BLaER1 treated with 17β-estradiol and CSF1 and Interleukin-3, amounts not matched to agents 10 nM and 100 nM (cell line): ENCODE results near the gene RASAL2.
A peak's percentile ranks its signal among the peaks of the same experiment; 100 is the strongest.

Experiments
- H3K27ac ChIP-seq, 11 experiments: shearing (Covaris generic); formaldehyde crosslinking; 2 replicates each; pipeline ENCODE4 v1.8.1; 2022
- H3K27me3 ChIP-seq, 11 experiments: shearing (Covaris generic); formaldehyde crosslinking; 2 replicates each; pipeline ENCODE4 v1.8.1; 2022
- H3K36me3 ChIP-seq, 11 experiments: shearing (Covaris generic); formaldehyde crosslinking; 2 replicates each; pipeline ENCODE4 v1.8.1; 2022
- H3K4me1 ChIP-seq, 10 experiments: shearing (Covaris generic); formaldehyde crosslinking; 2 replicates each; pipeline ENCODE4 v1.8.1; 2022
- H3K4me2 ChIP-seq, 11 experiments: shearing (Covaris generic); formaldehyde crosslinking; 2 replicates each; pipeline ENCODE4 v1.8.1; 2022
- H3K4me3 ChIP-seq, 10 experiments: shearing (Covaris generic); formaldehyde crosslinking; 2 replicates each; pipeline ENCODE4 v1.8.1; 2022
- H3K9ac ChIP-seq, 11 experiments: shearing (Covaris generic); formaldehyde crosslinking; 2 replicates each; pipeline ENCODE4 v1.8.1; 2022
- H3K9me3 ChIP-seq, 11 experiments: shearing (Covaris generic); formaldehyde crosslinking; replicated peaks in 1 of 11; 2 replicates each; pipeline ENCODE4 v1.8.1; 2022
- H4K20me1 ChIP-seq, 11 experiments: shearing (Covaris generic); formaldehyde crosslinking; 2 replicates each; pipeline ENCODE4 v1.8.1; 2022
- Cebpa-rat ChIP-seq, 11 experiments: shearing (Covaris generic); IDR thresholded peaks; 2 replicates each; pipeline ENCODE4 v1.8.1; 2022

Gene RASAL2

GRCh38 chr1:178529364-178530036 is 435.6 kb downstream of the RASAL2 start:
- no peak overlapping the region for H3K4me2 ChIP-seq
- TF ChIP-seq Cebpa-rat (IDR thresholded peaks at IDR 0.05), result no peak
- H3K27ac ChIP-seq, result no peak overlapping the region
- H3K27me3 ChIP-seq, result no peaks in the 10 kb centered on the region
- H3K9ac ChIP-seq, result no peak overlapping the region
- no peaks in the 10 kb centered on the region for H3K4me1 ChIP-seq
- H3K9me3 ChIP-seq, result 0 out of 22 replicates have a peak, but pooled peaks cover 0 to under 1% (median 0%) of the 10 kb centered on the region in 11 experiments
- H3K4me3 ChIP-seq, result no peak overlapping the region
- H3K36me3 ChIP-seq, result no peaks in the 10 kb centered on the region
- no peaks in the 10 kb centered on the region for H4K20me1 ChIP-seq

- H3K27me3 ChIP-seq, result no peaks in the 10 kb centered on the region
- no peaks in the 10 kb centered on the region for H3K9me3 ChIP-seq
- H3K9ac ChIP-seq, result no peak overlapping the region; a peak in 1 of 22 replicates
- H3K4me3 ChIP-seq, result no peak overlapping the region
- no peak overlapping the region for H3K4me2 ChIP-seq
- no peak for TF ChIP-seq Cebpa-rat (IDR thresholded peaks at IDR 0.05)
- no peaks in the 10 kb centered on the region for H3K36me3 ChIP-seq
- H3K27ac ChIP-seq, result no peak overlapping the region
- H4K20me1 ChIP-seq, result no peaks in the 10 kb centered on the region
- H3K4me1 ChIP-seq, result no peaks in the 10 kb centered on the region
Observed at GRCh38 chr1:178530037-178530402, 436.1 kb downstream of the RASAL2 start.

GRCh38 chr1:178530502-178530901 is 436.6 kb downstream of the RASAL2 start:
- H3K27ac ChIP-seq, result no peak overlapping the region
- TF ChIP-seq Cebpa-rat (IDR thresholded peaks at IDR 0.05), result no peak

GRCh38 chr1:178531887-178532286 is 438.0 kb downstream of the RASAL2 start:
- no peak for TF ChIP-seq Cebpa-rat (IDR thresholded peaks at IDR 0.05)
- Histone ChIP-seq H3K4me3 (no peak overlapping the region), H3K4me2 (peak overlapping the region in 2 of 11 experiments; percentile 6 to 53; a peak in 1 of 22 replicates), H4K20me1 (no peaks in the 10 kb centered on the region), H3K27ac (no peak overlapping the region), H3K27me3 (no peaks in the 10 kb centered on the region), H3K36me3 (no peaks in the 10 kb centered on the region), H3K9me3 (no peaks in the 10 kb centered on the region), H3K4me1 (no peaks in the 10 kb centered on the region), H3K9ac (peak overlapping the region in 1 of 11 experiments; percentile 21; a peak in 1 of 22 replicates)

More at GRCh38 chr1:178530502-178530901, 436.6 kb downstream of the RASAL2 start:
- H3K36me3 ChIP-seq, result no peaks in the 10 kb centered on the region
- H4K20me1 ChIP-seq, result no peaks in the 10 kb centered on the region
- H3K4me3 ChIP-seq, result no peak overlapping the region
- no peaks in the 10 kb centered on the region for H3K9me3 ChIP-seq
- H3K27me3 ChIP-seq, result no peaks in the 10 kb centered on the region
- H3K4me1 ChIP-seq, result no peaks in the 10 kb centered on the region
- no peak overlapping the region; a peak in 1 of 22 replicates for H3K9ac ChIP-seq
- no peak overlapping the region for H3K4me2 ChIP-seq

GRCh38 chr1:178532392-178532791 is 438.5 kb downstream of the RASAL2 start:
- Histone ChIP-seq H4K20me1 (no peaks in the 10 kb centered on the region), H3K4me1 (no peaks in the 10 kb centered on the region), H3K4me3 (no peak overlapping the region), H3K9me3 (no peaks in the 10 kb centered on the region), H3K4me2 (peak overlapping the region in 1 of 11 experiments; percentile 6; a peak in 1 of 22 replicates), H3K27ac (no peak overlapping the region), H3K27me3 (no peaks in the 10 kb centered on the region), H3K9ac (no peak overlapping the region), H3K36me3 (no peaks in the 10 kb centered on the region)
- TF ChIP-seq Cebpa-rat (IDR thresholded peaks at IDR 0.05), result no peak

GRCh38 chr1:178533121-178533946 is 439.4 kb downstream of the RASAL2 start:
- no peaks in the 10 kb centered on the region; a peak in 1 of 20 replicates for H3K4me1 ChIP-seq
- TF ChIP-seq Cebpa-rat (IDR thresholded peaks at IDR 0.05), result no peak
- H3K9ac ChIP-seq, result no peak overlapping the region
- H3K4me3 ChIP-seq, result no peak overlapping the region
- no peaks in the 10 kb centered on the region for H4K20me1 ChIP-seq
- no peaks in the 10 kb centered on the region for H3K27me3 ChIP-seq
- H3K27ac ChIP-seq, result no peak overlapping the region
- no peak overlapping the region for H3K4me2 ChIP-seq
- no peaks in the 10 kb centered on the region for H3K9me3 ChIP-seq
- H3K36me3 ChIP-seq, result no peaks in the 10 kb centered on the region
